Measurements from ENCODE around the gene PLSCR2.
"Not testable (repeated sequence)": the region's sequence is repeated elsewhere in the genome, so short reads cannot be mapped to it uniquely, and the experiment has no call there.

- TF ChIP-seq EZH2phosphoT487 (IDR thresholded peaks at IDR 0.05; ENCODE audit: insufficient read depth, low read depth); EZH2 (IDR thresholded peaks at IDR 0.05; ENCODE audit: insufficient read depth, poor library complexity, severe bottlenecking): not testable (repeated sequence)
Measured at GRCh38 chr3:146440310-146440709, 29.1 kb downstream of the PLSCR2 start.
